HS-5 (cell line): ENCODE data around the gene HAO2.
"Not testable (repeated sequence)": the region's sequence is repeated elsewhere in the genome, so short reads cannot be mapped to it uniquely, and the experiment has no call there.

Source experiments
- DNase-seq: peaks from one replicate; pipeline ENCODE4 v3.0.0-alpha.2; 2012; ENCODE audit warnings: low read depth

The HAO2 gene

DNA sequence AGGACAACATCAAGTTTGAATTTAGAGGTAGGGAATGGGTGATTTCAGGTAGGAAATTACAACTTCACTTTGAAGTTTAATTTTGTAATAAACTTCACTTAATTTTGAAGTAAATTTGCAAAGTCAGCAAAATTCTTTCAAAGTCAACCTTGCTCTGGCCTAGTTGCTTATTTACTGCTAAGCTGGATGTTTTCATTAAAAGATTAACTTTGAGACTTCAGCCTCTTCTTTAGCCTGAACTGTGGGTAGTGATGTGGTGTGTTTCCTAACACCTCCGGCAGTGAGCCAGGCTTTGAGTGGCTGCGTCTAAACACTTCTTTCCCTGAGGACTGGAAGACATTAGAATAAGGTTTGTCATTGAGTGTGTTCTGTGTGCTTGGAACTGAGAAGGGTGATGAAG lies at the start of gene HAO2:
HAO2 (plus strand) TSS at position 232 of the 400 bp plus-strand sequence. CDS start 12,301 bp downstream, outside the sequence.
- no peak for DNase-seq

- DNase-seq = no peak
Measured at GRCh38 chr1:119320100-119320499, 48.5 kb upstream of the HAO2 start.

GRCh38 chr1:119321666-119322419 lies 46.7 kb upstream of the HAO2 start:
- DNase-seq = no peak

DNA sequence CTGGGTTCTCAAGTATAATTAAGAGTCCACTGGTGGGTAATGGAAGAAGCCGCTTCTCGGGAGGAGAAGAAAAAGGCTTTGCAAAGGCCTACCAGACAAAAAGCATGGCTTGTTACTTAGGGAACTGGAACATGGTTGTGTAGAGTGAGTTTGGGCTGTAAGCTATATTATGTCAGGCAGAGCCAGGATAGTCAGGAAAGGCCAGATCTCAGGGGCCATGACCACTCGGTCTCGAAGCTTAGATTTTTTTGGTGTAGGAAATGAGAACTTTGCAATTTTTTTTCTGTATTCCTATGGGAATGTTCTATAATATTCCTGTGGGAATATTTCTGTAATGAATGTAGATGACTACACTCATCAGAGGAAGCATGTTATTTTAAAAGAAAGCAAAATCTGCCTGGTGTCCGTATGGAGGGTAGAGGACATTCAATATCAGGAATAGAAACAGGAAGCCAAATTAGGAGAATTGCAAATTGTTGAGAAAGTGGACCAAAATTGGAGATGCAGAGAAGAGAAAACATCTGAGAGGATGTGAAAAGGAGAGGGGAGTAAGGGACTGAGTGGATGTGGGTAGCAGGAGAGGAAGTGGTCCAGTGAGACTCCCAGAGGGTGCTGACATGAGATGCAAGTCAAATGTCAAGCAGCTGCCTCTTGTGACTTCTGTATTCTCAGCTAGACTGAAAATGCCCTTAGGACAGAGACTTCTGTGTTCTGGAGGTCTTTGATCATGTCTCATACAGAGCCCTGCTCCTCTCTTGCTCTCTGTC lies 45.2 kb upstream of the HAO2 start:
- no peak for DNase-seq

DNA sequence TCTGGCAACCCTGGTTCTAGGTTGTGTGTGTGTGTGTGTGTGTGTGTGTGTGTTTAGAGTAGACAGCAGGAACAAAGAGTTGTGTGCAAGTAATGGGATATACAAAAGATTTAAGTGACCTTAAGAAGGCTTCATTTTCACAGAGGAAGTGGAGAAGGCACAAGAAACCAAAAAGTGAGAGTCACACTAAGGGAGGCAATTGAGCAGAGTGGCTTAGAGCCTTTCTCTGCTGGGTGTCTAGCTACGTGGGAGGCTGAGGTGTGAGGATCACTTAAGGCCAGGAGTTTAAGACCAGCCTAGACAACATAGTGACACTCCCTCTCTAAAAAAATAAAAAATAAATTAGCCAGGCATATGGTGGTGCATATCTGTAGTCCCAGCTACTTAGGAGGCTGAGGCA lies 44.4 kb upstream of the HAO2 start:
- no peak for DNase-seq

- no peak for DNase-seq
Measured at GRCh38 chr1:119326251-119326650, 42.3 kb upstream of the HAO2 start.

DNA sequence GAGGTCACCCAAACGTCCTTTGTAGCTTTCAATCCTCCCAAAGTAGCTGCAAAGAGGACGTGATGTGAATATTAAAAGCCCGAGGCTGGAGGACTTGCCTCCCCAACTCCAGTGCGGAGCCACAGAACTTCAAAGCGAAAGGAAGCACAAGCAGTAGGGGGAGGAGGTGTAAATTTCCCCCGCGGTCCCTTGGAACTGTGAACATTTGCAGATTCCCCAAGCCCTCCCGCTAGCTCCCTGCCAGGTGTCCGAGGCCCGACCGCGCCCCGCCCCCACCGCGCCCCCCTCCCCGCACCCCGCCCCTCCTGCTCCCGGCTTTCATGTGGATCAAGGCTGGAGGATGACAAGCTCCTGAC lies 41.5 kb upstream of the HAO2 start:
- DNase-seq = no peak

- no peak for DNase-seq
Measured at GRCh38 chr1:119327450-119328155, 41.0 kb upstream of the HAO2 start.

- no peak for DNase-seq
Measured at GRCh38 chr1:119329541-119330461, 38.8 kb upstream of the HAO2 start.

- DNase-seq = no peak
Measured at GRCh38 chr1:119330466-119331189, 38.0 kb upstream of the HAO2 start.

DNA sequence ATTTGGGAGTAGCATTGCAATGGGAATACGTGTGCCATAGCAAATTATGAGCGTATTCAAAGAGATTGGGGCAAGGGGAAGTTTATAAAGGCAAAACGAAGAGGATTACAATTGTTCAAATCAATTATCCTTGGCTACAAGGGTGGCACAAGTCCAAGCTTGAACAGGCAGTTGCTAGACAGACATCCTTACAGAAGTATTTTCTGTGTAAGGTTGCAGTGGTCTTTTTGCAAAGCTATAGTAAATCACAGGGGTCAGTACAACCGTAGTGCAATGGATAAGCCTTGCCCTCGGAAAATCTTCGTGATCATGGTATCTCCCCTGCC lies 37.4 kb upstream of the HAO2 start:
- DNase-seq = no peak

DNA sequence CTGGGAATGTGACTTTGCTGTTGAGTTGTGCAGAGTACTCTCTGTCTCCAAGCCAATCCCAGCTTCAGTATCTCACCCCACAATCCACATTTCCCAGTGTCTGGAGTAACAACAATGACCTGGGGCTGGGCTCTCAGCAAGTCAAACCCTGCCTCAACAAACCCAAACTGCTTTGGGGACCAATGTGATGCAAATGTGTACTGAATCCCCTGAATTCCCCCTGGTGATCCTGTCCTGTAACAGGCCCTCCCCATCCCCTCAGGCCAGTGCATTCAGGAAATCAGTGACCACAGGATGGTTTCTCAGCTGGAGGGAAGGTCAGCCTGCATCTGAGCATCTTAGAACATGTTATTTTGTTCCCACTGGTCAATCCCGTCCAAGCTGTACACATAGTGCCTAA lies 36.7 kb upstream of the HAO2 start:
- no peak for DNase-seq

- no peak for DNase-seq
Measured at GRCh38 chr1:119332622-119333021, 36.0 kb upstream of the HAO2 start.

DNA sequence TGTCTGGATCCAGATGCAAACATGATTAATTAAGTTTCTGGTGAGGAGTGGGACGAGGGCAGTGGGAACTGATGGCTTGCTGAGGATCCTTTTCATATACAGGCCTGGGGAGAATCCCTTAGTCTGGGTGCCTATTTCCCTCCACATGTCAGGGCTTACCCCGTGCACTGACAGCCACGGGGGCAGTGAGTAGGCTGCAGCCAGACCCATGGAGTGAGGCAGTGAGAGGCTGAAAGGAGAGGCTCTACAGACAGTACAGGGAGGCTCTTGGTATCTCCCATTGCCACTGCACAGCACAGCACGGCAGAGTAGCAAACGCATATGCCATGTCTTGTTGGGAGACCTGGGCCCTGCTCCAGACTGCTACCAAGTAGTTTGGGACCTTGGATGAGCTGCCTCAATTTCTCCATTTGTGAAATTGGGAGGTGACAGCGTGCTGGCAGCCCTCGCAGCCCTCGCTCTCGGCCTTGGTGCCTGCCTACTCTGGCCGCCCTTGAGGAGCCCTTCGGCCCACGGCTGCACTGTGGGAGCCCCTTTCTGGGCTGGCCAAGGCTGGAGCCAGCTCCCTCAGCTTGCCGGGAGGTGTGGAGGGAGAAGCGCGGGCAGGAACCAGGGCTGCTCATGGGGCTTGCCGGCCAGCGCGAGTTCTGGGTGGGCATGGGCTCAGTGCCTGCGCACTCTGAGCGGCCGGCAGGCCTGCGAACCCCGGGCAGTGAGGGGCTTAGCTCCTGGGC lies 35.3 kb upstream of the HAO2 start:
- no peak for DNase-seq

- DNase-seq = not testable (repeated sequence)
Measured at GRCh38 chr1:119333897-119334250, 34.7 kb upstream of the HAO2 start.

GRCh38 chr1:119336848-119337247 lies 31.7 kb upstream of the HAO2 start:
- DNase-seq = no peak

- no peak for DNase-seq
Measured at GRCh38 chr1:119338004-119338403, 30.6 kb upstream of the HAO2 start.

GRCh38 chr1:119338757-119339156 lies 29.8 kb upstream of the HAO2 start:
- DNase-seq = no peak

DNA sequence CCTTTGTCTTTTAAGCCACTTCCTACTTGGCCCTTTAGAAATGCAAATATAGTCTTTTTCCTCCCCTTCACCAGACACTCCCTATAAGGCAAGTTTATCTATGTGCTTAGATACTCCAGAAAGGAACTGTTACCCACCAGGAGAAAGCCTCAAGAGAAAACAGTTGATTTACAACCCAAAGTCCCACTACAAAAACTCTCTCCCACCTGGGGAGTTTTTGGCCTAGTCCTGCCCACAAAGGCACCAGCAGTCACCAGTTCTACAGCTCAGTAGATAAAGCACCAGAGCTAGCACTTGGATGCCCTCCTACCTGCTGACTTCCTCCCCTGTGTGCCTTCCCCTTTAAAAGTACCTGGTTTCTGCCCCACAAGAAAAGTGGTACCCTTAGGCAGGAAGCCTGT lies 27.7 kb upstream of the HAO2 start:
- DNase-seq = no peak

- DNase-seq = no peak
Measured at GRCh38 chr1:119341372-119341947, 27.1 kb upstream of the HAO2 start.
